HCT116 (cell line): Measurements from ENCODE around the gene BBS4.

Experiments
- CTCF ChIP-seq, 3 experiments: fragments of 200-600 bp in 1 of 3; sonication (generic) in 1 of 3; IDR thresholded peaks in 2 of 3; conservative IDR thresholded peaks in 1 of 3; 2 replicates each; pipeline ENCODE4 v1.5.1; 2012 to 2017; ENCODE audit warnings: low read depth in 2 of 3, low read length in 2 of 3, antibody characterized with exemption in 1 of 3, borderline replicate concordance in 1 of 3, control low read depth in 1 of 3, mild to moderate bottlenecking in 1 of 3, mixed read lengths in 1 of 3, mixed run types in 1 of 3, moderate library complexity in 1 of 3; ENCODE audit not compliant: insufficient read depth in 1 of 3
- EZH2 ChIP-seq: fragments of 200-600 bp; sonication (generic); IDR thresholded peaks from 2 replicates; pipeline ENCODE4 v1.6.1; 2017; ENCODE audit warnings: antibody characterized with exemption, mixed run types
- EZH2phosphoT487 ChIP-seq: fragments of 200-600 bp; IDR thresholded peaks from 2 replicates; pipeline ENCODE4 v1.6.1; 2018; ENCODE audit warnings: antibody characterized with exemption, borderline replicate concordance
- POLR2A ChIP-seq: IDR thresholded peaks from 2 replicates; pipeline ENCODE4 v1.7.0; 2011; ENCODE audit warnings: borderline replicate concordance; ENCODE audit not compliant: insufficient read depth, insufficient read length; ENCODE audit errors: extremely low read depth
- POLR2AphosphoS5 ChIP-seq: IDR thresholded peaks from 2 replicates; pipeline ENCODE4 v1.6.1; 2011; ENCODE audit warnings: mild to moderate bottlenecking, low read depth, low read length, moderate library complexity
- RAD21 ChIP-seq: IDR thresholded peaks from 2 replicates; pipeline ENCODE4 v1.6.1; 2012; ENCODE audit warnings: low read depth, mild to moderate bottlenecking
- SRF ChIP-seq: IDR thresholded peaks from 2 replicates; pipeline ENCODE4 v1.6.1; 2012; ENCODE audit warnings: low read depth
- YY1 ChIP-seq: IDR thresholded peaks from 2 replicates; pipeline ENCODE4 v1.6.1; 2011; ENCODE audit warnings: low read length, low read depth, moderate library complexity, mild to moderate bottlenecking; ENCODE audit not compliant: insufficient replicate concordance; ENCODE audit errors: extremely low read depth
- ZFX ChIP-seq: fragments of 450-650 bp; IDR thresholded peaks from 2 replicates; pipeline ENCODE4 v1.6.1; 2017
- ZNF274 ChIP-seq: fragments of 200-500 bp; sonication (Bioruptor generic); IDR thresholded peaks from 2 replicates; pipeline ENCODE4 v1.6.1; 2014; ENCODE audit warnings: mild to moderate bottlenecking, low read depth, low read length, inconsistent platforms
- TF ChIP-seq, protein P1 (sequence below): IDR thresholded peaks from 2 replicates; pipeline ENCODE4 v1.6.1; 2012; ENCODE audit warnings: low read depth
- TF ChIP-seq, protein P2 (sequence below): IDR thresholded peaks from 2 replicates; pipeline ENCODE4 v1.6.1; 2012

DNA sequence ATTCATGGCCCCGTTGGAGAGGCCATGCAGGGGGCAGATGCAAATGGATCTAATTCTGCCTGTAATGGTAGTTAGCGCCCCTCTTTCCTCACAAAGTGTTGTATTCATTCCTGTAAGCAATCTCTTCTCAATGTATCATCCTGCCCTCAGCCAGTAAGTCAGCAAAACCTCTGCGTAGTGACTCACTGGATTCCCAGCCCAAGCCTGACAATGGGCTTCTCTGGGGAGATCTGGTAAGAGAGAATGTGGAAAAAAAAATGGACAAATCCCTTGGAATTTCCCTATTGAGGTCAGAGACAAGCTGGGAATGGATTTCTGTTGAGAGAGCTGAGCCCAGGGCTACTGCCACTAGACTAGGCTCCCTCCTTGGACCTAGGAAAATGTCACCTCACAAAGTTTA, 72.2 kb downstream of the BBS4 start:
- TF ChIP-seq CTCF (IDR thresholded peaks at IDR 0.05 in 2 of 3, conservative IDR thresholded peaks at IDR 0.05 in 1 of 3; ENCODE audit: borderline replicate concordance in 1 of 3, insufficient read depth in 1 of 3, low read depth in 2 of 3, low read length in 2 of 3) (no peak), POLR2A (no peak), RAD21 (no peak), ZNF274 (no peak), ZFX (no peak), POLR2AphosphoS5 (no peak), SRF (no peak), EZH2 (no peak), YY1 (no peak), EZH2phosphoT487 (no peak)
- TF ChIP-seq, protein P1, sequence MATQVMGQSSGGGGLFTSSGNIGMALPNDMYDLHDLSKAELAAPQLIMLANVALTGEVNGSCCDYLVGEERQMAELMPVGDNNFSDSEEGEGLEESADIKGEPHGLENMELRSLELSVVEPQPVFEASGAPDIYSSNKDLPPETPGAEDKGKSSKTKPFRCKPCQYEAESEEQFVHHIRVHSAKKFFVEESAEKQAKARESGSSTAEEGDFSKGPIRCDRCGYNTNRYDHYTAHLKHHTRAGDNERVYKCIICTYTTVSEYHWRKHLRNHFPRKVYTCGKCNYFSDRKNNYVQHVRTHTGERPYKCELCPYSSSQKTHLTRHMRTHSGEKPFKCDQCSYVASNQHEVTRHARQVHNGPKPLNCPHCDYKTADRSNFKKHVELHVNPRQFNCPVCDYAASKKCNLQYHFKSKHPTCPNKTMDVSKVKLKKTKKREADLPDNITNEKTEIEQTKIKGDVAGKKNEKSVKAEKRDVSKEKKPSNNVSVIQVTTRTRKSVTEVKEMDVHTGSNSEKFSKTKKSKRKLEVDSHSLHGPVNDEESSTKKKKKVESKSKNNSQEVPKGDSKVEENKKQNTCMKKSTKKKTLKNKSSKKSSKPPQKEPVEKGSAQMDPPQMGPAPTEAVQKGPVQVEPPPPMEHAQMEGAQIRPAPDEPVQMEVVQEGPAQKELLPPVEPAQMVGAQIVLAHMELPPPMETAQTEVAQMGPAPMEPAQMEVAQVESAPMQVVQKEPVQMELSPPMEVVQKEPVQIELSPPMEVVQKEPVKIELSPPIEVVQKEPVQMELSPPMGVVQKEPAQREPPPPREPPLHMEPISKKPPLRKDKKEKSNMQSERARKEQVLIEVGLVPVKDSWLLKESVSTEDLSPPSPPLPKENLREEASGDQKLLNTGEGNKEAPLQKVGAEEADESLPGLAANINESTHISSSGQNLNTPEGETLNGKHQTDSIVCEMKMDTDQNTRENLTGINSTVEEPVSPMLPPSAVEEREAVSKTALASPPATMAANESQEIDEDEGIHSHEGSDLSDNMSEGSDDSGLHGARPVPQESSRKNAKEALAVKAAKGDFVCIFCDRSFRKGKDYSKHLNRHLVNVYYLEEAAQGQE = no peak
- TF ChIP-seq, protein P2, sequence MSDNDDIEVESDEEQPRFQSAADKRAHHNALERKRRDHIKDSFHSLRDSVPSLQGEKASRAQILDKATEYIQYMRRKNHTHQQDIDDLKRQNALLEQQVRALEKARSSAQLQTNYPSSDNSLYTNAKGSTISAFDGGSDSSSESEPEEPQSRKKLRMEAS = no peak
